Measurements from ENCODE around the gene TMEM240.
"Not testable (repeated sequence)": the region's sequence is repeated elsewhere in the genome, so short reads cannot be mapped to it uniquely, and the experiment has no call there.

DNA sequence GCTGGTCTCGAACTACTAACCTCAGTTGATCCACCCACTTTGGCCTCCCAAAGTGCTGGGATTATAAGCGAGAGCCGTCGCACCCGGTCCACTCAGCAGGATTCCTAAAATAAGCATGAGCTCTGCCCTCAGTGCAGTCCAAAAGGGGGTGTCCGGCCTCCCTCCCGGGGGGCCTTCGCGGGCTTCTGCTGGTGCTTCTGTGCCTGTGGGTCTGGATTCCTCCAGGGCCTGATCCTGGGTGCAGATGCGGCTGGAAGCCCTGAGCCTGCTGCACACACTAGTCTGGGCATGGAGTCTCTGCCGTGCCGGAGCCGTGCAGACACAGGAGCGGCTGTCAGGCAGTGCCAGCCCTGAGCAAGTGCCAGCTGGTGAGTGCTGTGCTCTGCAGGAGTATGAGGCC lies 23.5 kb downstream of the TMEM240 start:
- TF ChIP-seq EZH2 (IDR thresholded peaks at IDR 0.05; ENCODE audit: insufficient read depth, poor library complexity, severe bottlenecking); EZH2phosphoT487 (IDR thresholded peaks at IDR 0.05; ENCODE audit: insufficient read depth, low read depth): not testable (repeated sequence)

Measured in GM23248 (cell line).